Cardiac fibroblast (primary cell): ENCODE measurements around the gene TBC1D8.

Source experiments
- DNase-seq, 2 donors: peaks; one replicate each; pipeline versions ENCODE4 v3.0.0 to v3.0.0-alpha.2; 2010; ENCODE audit warnings: low read depth in 2 of 2
- H3K4me3 ChIP-seq, 2 donors: replicated peaks in 1 of 2; 1 replicate in 1 of 2; 2 replicates in 1 of 2; pipeline ENCODE4 v1.5.1; 2011; ENCODE audit warnings: low read depth in 2 of 2, low read length in 2 of 2, mild to moderate bottlenecking in 2 of 2, moderate library complexity in 1 of 2
- CTCF ChIP-seq: IDR thresholded peaks from one replicate; pipeline ENCODE4 v1.5.1; 2011; ENCODE audit warnings: low read depth, mild to moderate bottlenecking, low read length, inconsistent platforms

The TBC1D8 gene

GRCh38 chr2:101026253-101026701 is 124.9 kb downstream of the TBC1D8 start:
- no peak overlapping the region for H3K4me3 ChIP-seq
- DNase-seq, result no peak
- TF ChIP-seq CTCF, result no peak

GRCh38 chr2:101025561-101025960 is 125.6 kb downstream of the TBC1D8 start:
- H3K4me3 ChIP-seq, result no peak overlapping the region
- DNase-seq, result no peak
- TF ChIP-seq CTCF, result no peak

GRCh38 chr2:101023327-101024107 is 127.7 kb downstream of the TBC1D8 start:
- no peak overlapping the region for H3K4me3 ChIP-seq
- TF ChIP-seq CTCF, result no peak
- DNase-seq, result no peak

GRCh38 chr2:101022221-101022620 is 129.0 kb downstream of the TBC1D8 start:
- DNase-seq, result no peak
- no peak overlapping the region for H3K4me3 ChIP-seq
- no peak for TF ChIP-seq CTCF

- DNase-seq, result no peak
- TF ChIP-seq CTCF, result no peak
- no peak overlapping the region for H3K4me3 ChIP-seq
Measured at GRCh38 chr2:101018934-101019333, 132.2 kb downstream of the TBC1D8 start.

GRCh38 chr2:101017371-101017770 is 133.8 kb downstream of the TBC1D8 start:
- no peak for DNase-seq
- no peak for TF ChIP-seq CTCF
- no peak overlapping the region for H3K4me3 ChIP-seq

GRCh38 chr2:101014264-101014857 is 136.8 kb downstream of the TBC1D8 start:
- no peak for TF ChIP-seq CTCF
- no peak overlapping the region for H3K4me3 ChIP-seq
- DNase-seq, result no peak
